Kidney (tissue), 14 donors: ENCODE results near the gene SCN4B. TPM values are rescaled to one million over a fixed set of nuclear protein-coding genes. Genes with fewer than 3 reads are reported as not detected.

Source experiments
- DNase-seq, 5 donors: peaks; one replicate each; pipeline ENCODE4 v3.0.0-alpha.2; 2013 to 2020
- FAIRE-seq: peaks from 2 replicates; lab custom pipeline; 2012; peaks lifted over from hg19 to GRCh38; lab: Jason Lieb, UNC
- H3K27ac ChIP-seq, 2 donors: one replicate each; pipeline ENCODE4 v1.7.0; 2013; ENCODE audit warnings: low read depth in 2 of 2, low read length in 2 of 2, inconsistent platforms in 1 of 2
- H3K27me3 ChIP-seq: one replicate; pipeline ENCODE4 v1.7.1; 2013; ENCODE audit warnings: low read length, inconsistent platforms; ENCODE audit not compliant: control insufficient read depth, insufficient read depth
- H3K36me3 ChIP-seq, 3 donors: one replicate each; pipeline versions ENCODE4 v1.7.0 to v1.7.1; 2013; ENCODE audit warnings: low read length in 3 of 3, control low read depth in 1 of 3, inconsistent platforms in 1 of 3; ENCODE audit not compliant: insufficient read depth in 3 of 3, control insufficient read depth in 2 of 3
- H3K4me1 ChIP-seq, 3 donors: one replicate each; pipeline versions ENCODE4 v1.7.0 to v1.7.1; 2013; ENCODE audit warnings: low read length in 3 of 3, inconsistent platforms in 1 of 3, low read depth in 1 of 3; ENCODE audit not compliant: control insufficient read depth in 2 of 3, insufficient read depth in 2 of 3
- H3K4me3 ChIP-seq, 3 donors: one replicate each; pipeline versions ENCODE4 v1.7.0 to v1.8.1; 2013; ENCODE audit warnings: low read length in 3 of 3, control low read depth in 1 of 3, inconsistent platforms in 1 of 3
- H3K9ac ChIP-seq, 3 donors: one replicate each; pipeline versions ENCODE4 v1.7.0 to v1.7.1; 2013; ENCODE audit warnings: low read length in 3 of 3, control low read depth in 1 of 3, inconsistent platforms in 1 of 3
- H3K9me3 ChIP-seq, 3 donors: one replicate each; pipeline versions ENCODE4 v1.7.0 to v1.7.1; 2013; ENCODE audit warnings: low read length in 3 of 3, control low read depth in 1 of 3, inconsistent platforms in 1 of 3; ENCODE audit not compliant: control insufficient read depth in 2 of 3, insufficient read depth in 1 of 3
- CTCF ChIP-seq: IDR thresholded peaks from 3 replicates; pipeline ENCODE4 v1.5.1; 2012; ENCODE audit warnings: mild to moderate bottlenecking, moderate library complexity, borderline replicate concordance; ENCODE audit not compliant: insufficient read depth; ENCODE audit errors: extremely low read depth
- intact Hi-C: fragments of 100-400 bp; cut with DNase I; formaldehyde crosslinking; loops from one replicate; pipeline ENCODE4 v1.11.1; 2022
- polyA plus RNA-seq: library from polyadenylated mRNA; stranded (reverse); fragments of 350-450 nt; fragmentation: Illumina TruSeq; extraction: RNeasy Lipid Tissue Mini Kit (QIAGEN cat#74804); gene quantifications from one replicate; pipeline ENCODE4 v1.2.3, GENCODE V29; 2014; ENCODE audit warnings: low read depth, low replicate concordance; ENCODE audit not compliant: insufficient read depth
- total RNA-seq: library from RNA; stranded (reverse); fragmentation: NEBNext Ultra II Directional; extraction: Animal tissue kit (Norgen Biotek cat#: 25700); gene quantifications from one replicate; pipeline ENCODE4 v1.2.1, GENCODE V29; 2021
- donor health status: control.
- donor health status: control.
- donor health status: control.
- donor health status: control.
- donor health status: control.
- donor health status: DM: yes; HTN: yes; CAD: no.
- donor health status: Normal renal cell carcinoma (clear cell type).

SCN4B gene
- total and polyA plus RNA-seq, 2 donors from 2014 or later = 1.4 to 3.5 TPM

GRCh38 chr11:118168751-118169150 lies 16.1 kb upstream of the SCN4B start:
- DNase-seq (no peak), FAIRE-seq (no peak)
- no peak overlapping the region for H3K9ac ChIP-seq
- H3K36me3 ChIP-seq = no peaks in the 10 kb centered on the region
- no peak for TF ChIP-seq CTCF
- intact Hi-C loops = no loop called here
- H3K27ac ChIP-seq = no peak overlapping the region
- H3K4me3 ChIP-seq = no peak overlapping the region
- no peaks in the 10 kb centered on the region for H3K27me3 ChIP-seq
- no peaks in the 10 kb centered on the region for H3K4me1 ChIP-seq
- H3K9me3 ChIP-seq = no peaks in the 10 kb centered on the region

GRCh38 chr11:118168316-118168715 lies 15.7 kb upstream of the SCN4B start:
- Histone ChIP-seq H3K9ac (no peak overlapping the region), H3K27ac (no peak overlapping the region), H3K36me3 (no peaks in the 10 kb centered on the region), H3K4me3 (no peak overlapping the region), H3K27me3 (no peaks in the 10 kb centered on the region), H3K9me3 (no peaks in the 10 kb centered on the region), H3K4me1 (no peaks in the 10 kb centered on the region)
- intact Hi-C loops = no loop called here
- no peak for TF ChIP-seq CTCF
- DNase-seq (no peak), FAIRE-seq (no peak)

- Histone ChIP-seq H3K27me3 (no peaks in the 10 kb centered on the region), H3K9me3 (no peaks in the 10 kb centered on the region), H3K4me3 (no peak overlapping the region), H3K27ac (no peak overlapping the region), H3K36me3 (no peaks in the 10 kb centered on the region), H3K9ac (no peak overlapping the region), H3K4me1 (no peaks in the 10 kb centered on the region)
- TF ChIP-seq CTCF = no peak
- FAIRE-seq = no peak
- intact Hi-C loops = no loop called here
- no peak for DNase-seq
Measured at GRCh38 chr11:118167906-118168305, 15.3 kb upstream of the SCN4B start.

GRCh38 chr11:118167253-118167652 lies 14.6 kb upstream of the SCN4B start:
- H3K9me3 ChIP-seq = no peaks in the 10 kb centered on the region
- no peaks in the 10 kb centered on the region for H3K27me3 ChIP-seq
- intact Hi-C loops = no loop called here
- H3K4me1 ChIP-seq = no peaks in the 10 kb centered on the region
- no peak overlapping the region for H3K4me3 ChIP-seq
- FAIRE-seq (no peak), DNase-seq (no peak)
- H3K36me3 ChIP-seq = no peaks in the 10 kb centered on the region
- H3K27ac ChIP-seq = no peak overlapping the region
- no peak overlapping the region for H3K9ac ChIP-seq
- no peak for TF ChIP-seq CTCF
